Fibroblast of pulmonary artery (primary cell): ENCODE results near the gene WT1.

ENCODE experiments used
- DNase-seq: peaks from one replicate; pipeline ENCODE4 v3.0.0-alpha.2; 2010; ENCODE audit warnings: low read depth
- H3K4me3 ChIP-seq: replicated peaks from 2 replicates; pipeline ENCODE4 v1.5.1; 2011; ENCODE audit warnings: low read depth, mild to moderate bottlenecking, control low read depth, low read length, moderate library complexity
- CTCF ChIP-seq: IDR thresholded peaks from 2 replicates; pipeline ENCODE4 v1.5.1; 2011; ENCODE audit warnings: mild to moderate bottlenecking, control low read depth, low read length, inconsistent platforms; ENCODE audit errors: missing control alignments

WT1 gene

GRCh38 chr11:32448232-32448631, 12.9 kb upstream of the WT1 start:
- H3K4me3 ChIP-seq: no peak overlapping the region
- peak; percentile 69 for DNase-seq
- peak; percentile 64 for TF ChIP-seq CTCF

- no peak overlapping the region for H3K4me3 ChIP-seq
- TF ChIP-seq CTCF: no peak
- no peak for DNase-seq
Observed at GRCh38 chr11:32447252-32447651, 11.9 kb upstream of the WT1 start.

GRCh38 chr11:32446227-32446626, 10.9 kb upstream of the WT1 start:
- H3K4me3 ChIP-seq: no peak overlapping the region
- no peak for DNase-seq
- no peak for TF ChIP-seq CTCF

GRCh38 chr11:32444186-32444585, 8.8 kb upstream of the WT1 start:
- H3K4me3 ChIP-seq: no peak overlapping the region
- DNase-seq: no peak
- TF ChIP-seq CTCF: no peak

- DNase-seq: no peak
- no peak overlapping the region for H3K4me3 ChIP-seq
- no peak for TF ChIP-seq CTCF
Observed at GRCh38 chr11:32440916-32441315, 5.6 kb upstream of the WT1 start.

- no peak overlapping the region for H3K4me3 ChIP-seq
- no peak for DNase-seq
- TF ChIP-seq CTCF: no peak
Observed at GRCh38 chr11:32440312-32440908, 5.1 kb upstream of the WT1 start.

GRCh38 chr11:32439501-32440210, 4.3 kb upstream of the WT1 start:
- DNase-seq: no peak
- no peak for TF ChIP-seq CTCF
- peak overlapping the region; percentile 43 for H3K4me3 ChIP-seq
